ENCODE data around the gene FGGY. TPM values are rescaled to one million over a fixed set of nuclear protein-coding genes. Genes with fewer than 3 reads are reported as not detected.
"Not testable (repeated sequence)": the region's sequence is repeated elsewhere in the genome, so short reads cannot be mapped to it uniquely, and the experiment has no call there.

FGGY gene
- total RNA-seq, 1 experiment from 2014 or later: 14.6 TPM

DNA sequence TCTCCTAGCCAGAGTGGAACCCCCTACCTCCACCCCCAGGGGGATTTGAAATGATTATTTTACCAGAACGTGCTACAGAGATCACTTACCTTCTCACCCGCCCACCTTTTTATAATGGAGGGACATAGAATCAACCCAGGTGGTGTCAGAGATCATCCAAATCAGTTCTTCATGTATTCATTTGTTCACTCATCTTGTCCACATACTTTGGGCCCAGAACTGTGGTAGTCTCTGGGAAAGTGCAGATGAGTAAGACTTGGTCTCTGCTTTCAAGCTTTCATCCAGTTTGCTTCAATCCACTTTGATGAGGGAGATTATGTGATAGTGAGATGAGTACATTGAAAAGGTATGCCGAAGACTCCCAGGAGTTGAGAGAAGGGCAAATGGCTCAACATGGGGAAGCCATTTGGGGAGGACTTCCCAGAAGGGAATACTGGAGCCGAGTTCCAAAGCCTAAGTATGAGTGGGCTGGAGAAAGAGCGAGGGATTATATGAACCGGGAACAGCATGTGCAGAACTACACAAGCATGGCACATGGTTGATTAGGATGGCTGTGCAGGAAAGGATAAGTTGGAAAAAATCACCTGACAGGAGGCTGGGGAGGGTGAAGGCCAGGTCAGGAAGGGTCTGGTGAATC lies 1.9 kb downstream of the FGGY start:
- peaks cover 2% of the 10 kb centered on the region; the same call in 1 of the 2 replicates for H3K27me3 Mint-ChIP-seq (ENCODE audit: low read depth)
- no peak overlapping the region for H2BK120ac ChIP-seq (ENCODE audit: low read depth, low read length, poor library complexity, severe bottlenecking)
- no peak overlapping the region for H2BK15ac ChIP-seq (ENCODE audit: low read depth, low read length)
- no peak overlapping the region for H3K56ac ChIP-seq (ENCODE audit: insufficient read length, low read depth, low read length)
- no peak overlapping the region for H2AFZ ChIP-seq (ENCODE audit: low read length)
- no peak overlapping the region for H3K27ac ChIP-seq (ENCODE audit: insufficient read length, low read depth, low read length)
- H3K23ac ChIP-seq (ENCODE audit: insufficient read length, low read depth, low read length): no peak overlapping the region
- H3K4me1 ChIP-seq (ENCODE audit: insufficient read depth, low read length): 0 out of 2 replicates have a peak, but pooled peaks cover 4% of the 10 kb centered on the region
- no CpG with 5 or more reads among the region's 6 CpGs for WGBS (ENCODE audit: extremely low coverage, insufficient read length, low lambda C conversion rate)
- TF ChIP-seq, protein P1, sequence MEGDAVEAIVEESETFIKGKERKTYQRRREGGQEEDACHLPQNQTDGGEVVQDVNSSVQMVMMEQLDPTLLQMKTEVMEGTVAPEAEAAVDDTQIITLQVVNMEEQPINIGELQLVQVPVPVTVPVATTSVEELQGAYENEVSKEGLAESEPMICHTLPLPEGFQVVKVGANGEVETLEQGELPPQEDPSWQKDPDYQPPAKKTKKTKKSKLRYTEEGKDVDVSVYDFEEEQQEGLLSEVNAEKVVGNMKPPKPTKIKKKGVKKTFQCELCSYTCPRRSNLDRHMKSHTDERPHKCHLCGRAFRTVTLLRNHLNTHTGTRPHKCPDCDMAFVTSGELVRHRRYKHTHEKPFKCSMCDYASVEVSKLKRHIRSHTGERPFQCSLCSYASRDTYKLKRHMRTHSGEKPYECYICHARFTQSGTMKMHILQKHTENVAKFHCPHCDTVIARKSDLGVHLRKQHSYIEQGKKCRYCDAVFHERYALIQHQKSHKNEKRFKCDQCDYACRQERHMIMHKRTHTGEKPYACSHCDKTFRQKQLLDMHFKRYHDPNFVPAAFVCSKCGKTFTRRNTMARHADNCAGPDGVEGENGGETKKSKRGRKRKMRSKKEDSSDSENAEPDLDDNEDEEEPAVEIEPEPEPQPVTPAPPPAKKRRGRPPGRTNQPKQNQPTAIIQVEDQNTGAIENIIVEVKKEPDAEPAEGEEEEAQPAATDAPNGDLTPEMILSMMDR (conservative IDR thresholded peaks at IDR 0.05): no peak
- H4K5ac ChIP-seq (ENCODE audit: insufficient read length, low read depth, low read length): no peak overlapping the region
- no peaks in the 10 kb centered on the region for H3K9me3 ChIP-seq (ENCODE audit: control insufficient read depth, low read depth, low read length)
- no peak overlapping the region for H4K8ac ChIP-seq (replicated peaks; ENCODE audit: insufficient read length, low read depth, low read length)
- no peak overlapping the region for H3K4me3 Mint-ChIP-seq
- H3K27ac Mint-ChIP-seq: no peak overlapping the region
- no peak overlapping the region for H3T11ph ChIP-seq (ENCODE audit: low read length)
- H3K9me3 Mint-ChIP-seq: peaks cover 8 to 9% of the 10 kb centered on the region in 2 experiments; a peak in 4 of 5 replicates
- no peak overlapping the region for H3K14ac ChIP-seq (ENCODE audit: insufficient read depth, low read length)
- no peak overlapping the region for H3K4ac ChIP-seq (ENCODE audit: low read depth, low read length)
- no peak overlapping the region for H4K91ac ChIP-seq (ENCODE audit: insufficient read length, low read depth, low read length)
- H3K9ac ChIP-seq (ENCODE audit: extremely low read depth, insufficient read length, low read length): no peak overlapping the region
- peaks cover 2% of the 10 kb centered on the region for H3K23me2 ChIP-seq (ENCODE audit: insufficient read length, low read depth, low read length, poor library complexity, severe bottlenecking)
- H3K4me1 Mint-ChIP-seq: peaks cover 15 to 23% of the 10 kb centered on the region in 2 experiments
- no peak for DNase-seq
- no peaks in the 10 kb centered on the region for H3K27me3 ChIP-seq (ENCODE audit: insufficient read depth, low read length)
- H2BK20ac ChIP-seq (ENCODE audit: low read depth, low read length, poor library complexity, severe bottlenecking): no peak overlapping the region
- no peaks in the 10 kb centered on the region for H4K20me1 ChIP-seq (ENCODE audit: control insufficient read depth, insufficient read depth, insufficient read length)
- H3K4me2 ChIP-seq (ENCODE audit: insufficient read depth, insufficient read length, low read length): no peak overlapping the region
- no peaks in the 10 kb centered on the region for H3K79me1 ChIP-seq (ENCODE audit: insufficient read depth, low read depth, low read length, poor library complexity, severe bottlenecking)
- H3K36me3 Mint-ChIP-seq (ENCODE audit: insufficient read depth in 1 of 3, low read depth in 3 of 3): peaks cover 11 to 33% (median 12%) of the 10 kb centered on the region in 3 experiments
- no peak overlapping the region for H2AK5ac ChIP-seq (ENCODE audit: insufficient read length, low read length)
- no peak overlapping the region for H3K18ac ChIP-seq (ENCODE audit: insufficient read length, low read depth, low read length)
- no peak overlapping the region for H2BK12ac ChIP-seq (ENCODE audit: insufficient read length, low read depth, low read length)
- H3K79me2 ChIP-seq (ENCODE audit: insufficient read depth, low read length): no peaks in the 10 kb centered on the region
- no peak overlapping the region for H2BK5ac ChIP-seq (ENCODE audit: insufficient read length, low read length)

DNA sequence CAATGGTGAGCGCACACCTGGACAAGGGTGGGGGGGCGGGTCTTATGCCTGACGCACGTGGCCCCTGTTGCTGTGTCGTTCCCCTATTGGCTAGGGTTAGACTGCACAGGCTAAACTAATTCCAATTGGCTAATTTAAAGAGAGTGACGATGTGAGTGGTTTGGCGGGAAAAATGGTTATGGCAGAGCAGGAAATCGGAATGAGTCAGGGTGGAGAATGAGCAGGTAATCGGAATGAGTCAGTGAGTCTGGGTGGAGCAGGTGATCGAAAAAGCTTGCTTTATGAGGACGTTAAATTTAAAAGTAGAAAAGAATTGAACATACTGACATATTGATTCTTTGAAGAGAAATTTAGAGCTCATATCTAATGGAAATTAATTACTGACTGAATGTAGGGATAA lies 2.8 kb downstream of the FGGY start:
- H2BK20ac ChIP-seq (ENCODE audit: low read depth, low read length, poor library complexity, severe bottlenecking); H3K23me2 ChIP-seq (ENCODE audit: insufficient read length, low read depth, low read length, poor library complexity, severe bottlenecking); H3K4me2 ChIP-seq (ENCODE audit: insufficient read depth, insufficient read length, low read length); H3K27ac ChIP-seq (ENCODE audit: insufficient read length, low read depth, low read length); H2BK5ac ChIP-seq (ENCODE audit: insufficient read length, low read length); H3K14ac ChIP-seq (ENCODE audit: insufficient read depth, low read length); H3K23ac ChIP-seq (ENCODE audit: insufficient read length, low read depth, low read length); H3K79me2 ChIP-seq (ENCODE audit: insufficient read depth, low read length); H2AK5ac ChIP-seq (ENCODE audit: insufficient read length, low read length); H2BK120ac ChIP-seq (ENCODE audit: low read depth, low read length, poor library complexity, severe bottlenecking); H3K79me1 ChIP-seq (ENCODE audit: insufficient read depth, low read depth, low read length, poor library complexity, severe bottlenecking); H3K4me1 ChIP-seq (ENCODE audit: insufficient read depth, low read length); H3K9me3 ChIP-seq (ENCODE audit: control insufficient read depth, low read depth, low read length); H2BK15ac ChIP-seq (ENCODE audit: low read depth, low read length); H3K4ac ChIP-seq (ENCODE audit: low read depth, low read length); H3K27me3 Mint-ChIP-seq (ENCODE audit: low read depth); H2BK12ac ChIP-seq (ENCODE audit: insufficient read length, low read depth, low read length); H3K18ac ChIP-seq (ENCODE audit: insufficient read length, low read depth, low read length); H3K27me3 ChIP-seq (ENCODE audit: insufficient read depth, low read length); H3T11ph ChIP-seq (ENCODE audit: low read length); DNase-seq; H4K8ac ChIP-seq (replicated peaks; ENCODE audit: insufficient read length, low read depth, low read length); H3K56ac ChIP-seq (ENCODE audit: insufficient read length, low read depth, low read length); H4K20me1 ChIP-seq (ENCODE audit: control insufficient read depth, insufficient read depth, insufficient read length); H3K4me3 Mint-ChIP-seq; H4K5ac ChIP-seq (ENCODE audit: insufficient read length, low read depth, low read length); H2AFZ ChIP-seq (ENCODE audit: low read length); H4K91ac ChIP-seq (ENCODE audit: insufficient read length, low read depth, low read length); H3K27ac Mint-ChIP-seq; H3K9ac ChIP-seq (ENCODE audit: extremely low read depth, insufficient read length, low read length): not testable (repeated sequence)
- peaks cover 11 to 40% (median 12%) of the 10 kb centered on the region in 3 experiments for H3K36me3 Mint-ChIP-seq (ENCODE audit: insufficient read depth in 1 of 3, low read depth in 3 of 3)
- H3K9me3 Mint-ChIP-seq: peaks cover 11 to 14% of the 10 kb centered on the region in 2 experiments; a peak in 4 of 5 replicates
- no CpG with 5 or more reads among the region's 11 CpGs for WGBS (ENCODE audit: extremely low coverage, insufficient read length, low lambda C conversion rate)
- peaks cover 17 to 23% of the 10 kb centered on the region in 2 experiments for H3K4me1 Mint-ChIP-seq
